Panc1 (cell line): ENCODE measurements around the gene MAPT. TPM values are rescaled to one million over a fixed set of nuclear protein-coding genes. Genes with fewer than 3 reads are reported as not detected.

ENCODE experiments used
- ATAC-seq: fragments of 200-7000 bp; cut with Tn5 transposase; 2 replicates; pipeline ENCODE4 v1.9.1; 2020; ENCODE audit warnings: mild to moderate bottlenecking, moderate library complexity
- Bru-seq: library from RNA; stranded (reverse); fragments of 400-500 nt; gene quantifications from one replicate; lab custom pipeline; 2021; lab: Mats Ljungman, UMichigan
- BruChase-seq, 2 experiments: library from RNA; stranded (reverse); fragments of 400-500 nt; gene quantifications; one replicate each; lab custom pipeline; 2021; lab: Mats Ljungman, UMichigan
- BruUV-seq: library from RNA; stranded (reverse); fragments of 400-500 nt; replicated peaks from 2 replicates; lab custom pipeline; 2021; lab: Mats Ljungman, UMichigan
- CTCF ChIA-PET: fragments of 300-600 bp; sonication (Branson Sonifier 250); formaldehyde crosslinking; loops from one replicate; lab custom pipeline; 2022; ENCODE audit warnings: antibody characterized with exemption; lab: Charles Lee
- POLR2A ChIA-PET: fragments of 300-600 bp; sonication (Branson Sonifier 250); formaldehyde crosslinking; loops from one replicate; lab custom pipeline; 2022; ENCODE audit warnings: antibody characterized with exemption; lab: Charles Lee
- DNase-seq: peaks from one replicate; pipeline ENCODE4 v3.0.0-alpha.2; 2010; ENCODE audit warnings: low read depth, low spot score
- H3K27ac ChIP-seq: 2 replicates; pipeline ENCODE4 v1.5.1; 2011; ENCODE audit warnings: mild to moderate bottlenecking, low read length, inconsistent platforms
- H3K27me3 ChIP-seq: fragments of 200-500 bp; sonication (Bioruptor generic); 2 replicates; pipeline ENCODE4 v1.6.0; 2014; ENCODE audit warnings: low read length, inconsistent platforms; ENCODE audit not compliant: control insufficient read depth, insufficient read depth
- H3K36me3 ChIP-seq: fragments of 200-500 bp; sonication (Bioruptor generic); 2 replicates; pipeline ENCODE4 v1.5.1; 2014; ENCODE audit warnings: inconsistent platforms, mild to moderate bottlenecking, low read length, moderate library complexity; ENCODE audit not compliant: control insufficient read depth, insufficient read depth
- H3K4me1 ChIP-seq: 2 replicates; pipeline ENCODE4 v1.5.1; 2011; ENCODE audit warnings: inconsistent platforms, mild to moderate bottlenecking, low read length, moderate library complexity; ENCODE audit not compliant: control insufficient read depth, insufficient read depth
- H3K4me3 ChIP-seq, 2 experiments: 2 replicates each; pipeline ENCODE4 v1.5.1; 2011 to 2012; ENCODE audit warnings: low read depth in 2 of 2, low read length in 2 of 2, mild to moderate bottlenecking in 2 of 2, inconsistent platforms in 1 of 2, moderate library complexity in 1 of 2
- H3K9me3 ChIP-seq: fragments of 200-500 bp; sonication (Bioruptor generic); 2 replicates; pipeline ENCODE4 v1.5.1; 2014; ENCODE audit warnings: low read depth, mild to moderate bottlenecking, inconsistent platforms, low read length, moderate library complexity; ENCODE audit not compliant: control insufficient read depth, insufficient read depth
- CTCF ChIP-seq: fragments of 450-650 bp; IDR thresholded peaks from 2 replicates; pipeline ENCODE4 v1.5.1; 2017; ENCODE audit warnings: mild to moderate bottlenecking
- POLR2AphosphoS5 ChIP-seq: IDR thresholded peaks from 2 replicates; pipeline ENCODE4 v1.6.1; 2012; ENCODE audit warnings: mild to moderate bottlenecking, low read depth, low read length, moderate library complexity
- REST ChIP-seq, 2 experiments: IDR thresholded peaks; 2 replicates each; pipeline ENCODE4 v1.6.1; 2011 to 2012; ENCODE audit warnings: low read depth in 2 of 2, control low read depth in 1 of 2, low read length in 1 of 2, mild to moderate bottlenecking in 1 of 2, moderate library complexity in 1 of 2; ENCODE audit not compliant: insufficient read depth in 1 of 2
- SIN3A ChIP-seq: IDR thresholded peaks from 2 replicates; pipeline ENCODE4 v1.6.1; 2012; ENCODE audit warnings: low read depth, mild to moderate bottlenecking, low read length, moderate library complexity, borderline replicate concordance; ENCODE audit not compliant: insufficient read depth
- TCF7L2 ChIP-seq: IDR thresholded peaks from 2 replicates; pipeline ENCODE4 v1.6.1; 2011; ENCODE audit warnings: mild to moderate bottlenecking, low read depth, low read length, inconsistent platforms
- in situ Hi-C: cut with HindIII; loops from 2 replicates; pipeline ENCODE4 v1.10.0; 2016; ENCODE audit warnings: low sequenced_read_pairs, low pct_unique_long_range_greater_than_20kb
- intact Hi-C: fragments of 100-400 bp; cut with micrococcal nuclease; formaldehyde crosslinking; loops from one replicate; pipeline ENCODE4 v1.10.0; 2022; ENCODE audit not compliant: unreplicated experiment
- long read RNA-seq: library from polyadenylated mRNA; unstranded; transcript quantifications from one replicate; pipeline ENCODE4 v2.0.0, GENCODE V29; 2021; ENCODE audit not compliant: unreplicated experiment
- polyA plus RNA-seq: library from polyadenylated mRNA; unstranded; fragments of >200 nt; gene quantifications from one replicate; pipeline ENCODE4 v1.2.1, GENCODE V29; 2012; ENCODE audit warnings: missing spikeins; ENCODE audit not compliant: insufficient read length
- total RNA-seq: library from RNA; stranded (reverse); gene quantifications from one replicate; pipeline ENCODE4 v1.2.1, GENCODE V29; 2021; ENCODE audit not compliant: unreplicated experiment

Gene MAPT
- total RNA-seq (0.59 TPM), Bru-seq, nascent RNA (percentile 22 among the genes with signal in this experiment), BruChase-seq, experiment 1, labeled RNA remaining after a 2-hour chase (percentile 24 among the genes with signal in this experiment), BruChase-seq, experiment 2, labeled RNA remaining after a 6-hour chase (percentile 24 among the genes with signal in this experiment)
- 1.9 TPM for polyA plus RNA-seq
- long read RNA-seq, partial matches to known transcripts = 0 of 1 reads
- long read RNA-seq, other reads (novel, unspliced or antisense) = 1 of 1 reads

- H3K27me3 ChIP-seq = no peaks in the 10 kb centered on the region
- ChIA-PET CTCF (interaction anchor here (0.5 kb wide), 1 partner anchor 24 kb away, joined by 3 read pairs; no protein-coding TSS in a partner anchor), POLR2A (no interaction called here)
- in situ Hi-C loops = no loop called here
- no peaks in the 10 kb centered on the region for H3K9me3 ChIP-seq
- intact Hi-C loops = no loop called here
- no TSS peak for BruUV-seq
- DNase-seq = peak; percentile 69
- ATAC-seq = peak; percentile 96
- peak within 1 kb of the TSS; percentile 88 for H3K27ac ChIP-seq
- no peaks in the 10 kb centered on the region; the same call in 1 of the 2 replicates for H3K36me3 ChIP-seq
- peak within 1 kb of the TSS; percentile 55 to 59 for H3K4me3 ChIP-seq
- no peaks in the 10 kb centered on the region for H3K4me1 ChIP-seq
- TF ChIP-seq SIN3A = no peak
- TF ChIP-seq REST (IDR thresholded peaks at IDR 0.05; ENCODE audit: insufficient read depth in 1 of 2, low read depth in 2 of 2, low read length in 1 of 2) = no peak
- peak; percentile 77 for TF ChIP-seq POLR2AphosphoS5
- no peak for TF ChIP-seq TCF7L2
- TF ChIP-seq CTCF = peak; percentile 97
These were observed at the start of gene MAPT for GRCh38 chr17:45894022-45894784. TSS of gene MAPT (plus strand) at chr17:45894554. CDS start at chr17:45962338, 67,784 bp downstream.

- no peaks in the 10 kb centered on the region for H3K9me3 ChIP-seq
- DNase-seq (no peak), ATAC-seq (no peak)
- BruUV-seq = no TSS peak
- in situ Hi-C loops = no loop called here
- H3K27me3 ChIP-seq = no peaks in the 10 kb centered on the region
- no peaks in the 10 kb centered on the region for H3K4me1 ChIP-seq
- CTCF ChIA-PET = interaction anchor here (0.5 kb wide), 1 partner anchor 252 kb away, joined by 3 read pairs; no protein-coding TSS in a partner anchor
- POLR2A ChIA-PET = no interaction called here
- H3K36me3 ChIP-seq = no peaks in the 10 kb centered on the region
- intact Hi-C loops = no loop called here
- no peak within 1 kb of the TSS for H3K4me3 ChIP-seq
- no peak within 1 kb of the TSS for H3K27ac ChIP-seq
- no peak for TF ChIP-seq TCF7L2
- no peak for TF ChIP-seq REST (IDR thresholded peaks at IDR 0.05; ENCODE audit: insufficient read depth in 1 of 2, low read depth in 2 of 2, low read length in 1 of 2)
- no peak for TF ChIP-seq CTCF
- TF ChIP-seq POLR2AphosphoS5 = no peak
- TF ChIP-seq SIN3A = no peak
These were observed 49.5 kb upstream of the MAPT start, which contains the start of gene SPPL2C for GRCh38 chr17:45844695-45845375. TSS of gene SPPL2C (plus strand) at chr17:45844881. CDS start at chr17:45844907, 26 bp downstream.
